Epithelial cell of proximal tubule (primary cell): ENCODE results near the gene C6orf89. TPM values are rescaled to one million over a fixed set of nuclear protein-coding genes. Genes with fewer than 3 reads are reported as not detected.

Source experiments
- DNase-seq: peaks from one replicate; pipeline ENCODE4 v3.0.0-alpha.2; 2011; ENCODE audit warnings: low read depth
- H3K4me3 ChIP-seq: 2 replicates; pipeline ENCODE4 v1.5.1; 2011; ENCODE audit warnings: low read depth, mild to moderate bottlenecking, low read length
- CTCF ChIP-seq: conservative IDR thresholded peaks from 2 replicates; pipeline ENCODE4 v1.5.1; 2012; ENCODE audit warnings: low read depth, mild to moderate bottlenecking, low read length
- total RNA-seq: library from RNA; depleted of rRNA; stranded (reverse); fragments of >200 nt; gene quantifications from 2 replicates; pipeline ENCODE4 v1.2.3, GENCODE V29; 2015

Gene C6orf89
- total RNA-seq, 1 donor from 2014 or later = 16.3 TPM

GRCh38 chr6:36929607-36930006, 43.9 kb downstream of the C6orf89 start:
- no peak for DNase-seq
- TF ChIP-seq CTCF = no peak
- H3K4me3 ChIP-seq = no peak overlapping the region

- DNase-seq = no peak
- H3K4me3 ChIP-seq = no peak overlapping the region
- no peak for TF ChIP-seq CTCF
Observed at GRCh38 chr6:36930483-36930882, 44.7 kb downstream of the C6orf89 start.

GRCh38 chr6:36933102-36933501, 47.4 kb downstream of the C6orf89 start:
- no peak overlapping the region for H3K4me3 ChIP-seq
- DNase-seq = no peak
- no peak for TF ChIP-seq CTCF

- DNase-seq = no peak
- no peak for TF ChIP-seq CTCF
- no peak overlapping the region for H3K4me3 ChIP-seq
Observed at GRCh38 chr6:36933519-36933918, 47.8 kb downstream of the C6orf89 start.

- no peak overlapping the region for H3K4me3 ChIP-seq
- no peak for DNase-seq
- TF ChIP-seq CTCF = no peak
Observed at GRCh38 chr6:36934901-36935300, 49.1 kb downstream of the C6orf89 start.

- no peak for TF ChIP-seq CTCF
- H3K4me3 ChIP-seq = no peak overlapping the region
- DNase-seq = no peak
Observed at GRCh38 chr6:36936824-36937223, 51.1 kb downstream of the C6orf89 start.

GRCh38 chr6:36937896-36938295, 52.1 kb downstream of the C6orf89 start:
- H3K4me3 ChIP-seq = no peak overlapping the region
- DNase-seq = no peak
- TF ChIP-seq CTCF = no peak
